Subcutaneous adipose tissue (tissue), 4 donors: Measurements from ENCODE around the gene NEBL. TPM values are rescaled to one million over a fixed set of nuclear protein-coding genes. Genes with fewer than 3 reads are reported as not detected.

Experiments
- total RNA-seq, 4 donors: library from RNA; depleted of rRNA; stranded (reverse); fragments of >200 nt; gene quantifications; one replicate each; pipeline ENCODE4 v1.1.0, GENCODE V29; 2016
- TF ChIP-seq, protein P1 (sequence below): fragments of 450-650 bp; IDR thresholded peaks from one replicate; pipeline ENCODE4 v1.5.1; 2016; ENCODE audit warnings: low read depth, mild to moderate bottlenecking, control low read depth, antibody characterized with exemption, moderate library complexity

Gene NEBL
- total RNA-seq, 4 donors from 2014 or later: 1.8 to 5.9 (median 3.8) TPM

DNA sequence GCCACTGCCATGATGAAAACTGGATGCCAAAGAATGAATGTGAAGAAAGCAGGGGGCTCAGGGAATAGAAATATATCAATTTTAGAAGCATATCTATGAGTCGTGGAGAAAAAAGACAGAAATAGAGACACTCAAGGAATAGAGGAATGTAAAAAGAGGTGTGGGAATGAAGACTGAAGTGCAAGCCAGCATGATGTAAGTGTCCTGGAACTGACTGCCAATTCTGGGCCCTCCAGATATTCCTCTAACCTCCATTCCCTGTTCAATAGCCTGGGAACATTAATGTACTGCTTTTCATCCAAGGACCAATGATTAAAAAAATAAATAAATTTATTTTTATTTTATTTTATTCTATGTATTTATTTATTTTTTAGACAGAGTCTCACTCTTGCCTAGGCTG, 40.6 kb downstream of the NEBL start:
- TF ChIP-seq, protein P1, sequence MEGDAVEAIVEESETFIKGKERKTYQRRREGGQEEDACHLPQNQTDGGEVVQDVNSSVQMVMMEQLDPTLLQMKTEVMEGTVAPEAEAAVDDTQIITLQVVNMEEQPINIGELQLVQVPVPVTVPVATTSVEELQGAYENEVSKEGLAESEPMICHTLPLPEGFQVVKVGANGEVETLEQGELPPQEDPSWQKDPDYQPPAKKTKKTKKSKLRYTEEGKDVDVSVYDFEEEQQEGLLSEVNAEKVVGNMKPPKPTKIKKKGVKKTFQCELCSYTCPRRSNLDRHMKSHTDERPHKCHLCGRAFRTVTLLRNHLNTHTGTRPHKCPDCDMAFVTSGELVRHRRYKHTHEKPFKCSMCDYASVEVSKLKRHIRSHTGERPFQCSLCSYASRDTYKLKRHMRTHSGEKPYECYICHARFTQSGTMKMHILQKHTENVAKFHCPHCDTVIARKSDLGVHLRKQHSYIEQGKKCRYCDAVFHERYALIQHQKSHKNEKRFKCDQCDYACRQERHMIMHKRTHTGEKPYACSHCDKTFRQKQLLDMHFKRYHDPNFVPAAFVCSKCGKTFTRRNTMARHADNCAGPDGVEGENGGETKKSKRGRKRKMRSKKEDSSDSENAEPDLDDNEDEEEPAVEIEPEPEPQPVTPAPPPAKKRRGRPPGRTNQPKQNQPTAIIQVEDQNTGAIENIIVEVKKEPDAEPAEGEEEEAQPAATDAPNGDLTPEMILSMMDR: no peak

- TF ChIP-seq, protein P1: no peak
Observed at GRCh38 chr10:20855398-20856038, 41.6 kb downstream of the NEBL start.

DNA sequence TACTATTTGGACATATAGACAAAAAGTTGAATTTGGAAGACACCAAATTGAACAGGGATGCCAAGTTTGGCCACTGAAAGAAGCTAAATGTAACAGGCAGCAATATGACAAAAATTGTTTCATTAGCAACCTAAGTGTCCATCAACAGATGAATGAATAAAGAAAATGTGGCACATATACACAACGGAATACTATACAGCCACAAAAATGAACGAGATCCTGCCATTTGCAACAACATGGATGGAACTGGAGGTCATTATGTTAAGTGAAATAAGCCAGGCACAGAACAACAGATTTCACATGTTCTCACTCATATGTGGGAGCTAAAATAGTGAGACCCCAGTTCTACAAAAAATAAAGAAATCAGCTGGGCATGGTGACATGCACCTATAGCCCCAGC, 43.8 kb downstream of the NEBL start:
- TF ChIP-seq, protein P1: no peak

- TF ChIP-seq, protein P1: no peak
Observed at GRCh38 chr10:20852303-20852702, 44.8 kb downstream of the NEBL start.

DNA sequence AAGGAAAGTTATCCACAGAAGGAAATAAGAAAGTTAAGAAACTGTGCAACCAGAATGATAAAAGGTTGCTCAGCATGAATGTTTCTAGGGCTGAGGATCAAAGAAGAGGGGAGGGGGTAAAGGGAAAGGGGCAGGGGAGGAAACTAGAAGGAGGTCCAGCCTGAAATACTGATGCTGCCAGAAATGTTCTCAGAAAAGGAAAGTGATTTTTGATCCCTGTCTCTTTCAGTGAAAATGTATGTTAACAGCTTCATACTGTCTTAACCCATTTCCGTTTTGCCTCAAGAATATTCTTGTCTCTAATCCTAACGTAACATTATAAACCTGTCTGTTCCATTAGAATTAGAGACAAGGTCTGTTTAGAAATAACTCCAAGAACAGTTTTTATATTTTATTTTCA, 49.6 kb downstream of the NEBL start:
- TF ChIP-seq, protein P1: no peak

DNA sequence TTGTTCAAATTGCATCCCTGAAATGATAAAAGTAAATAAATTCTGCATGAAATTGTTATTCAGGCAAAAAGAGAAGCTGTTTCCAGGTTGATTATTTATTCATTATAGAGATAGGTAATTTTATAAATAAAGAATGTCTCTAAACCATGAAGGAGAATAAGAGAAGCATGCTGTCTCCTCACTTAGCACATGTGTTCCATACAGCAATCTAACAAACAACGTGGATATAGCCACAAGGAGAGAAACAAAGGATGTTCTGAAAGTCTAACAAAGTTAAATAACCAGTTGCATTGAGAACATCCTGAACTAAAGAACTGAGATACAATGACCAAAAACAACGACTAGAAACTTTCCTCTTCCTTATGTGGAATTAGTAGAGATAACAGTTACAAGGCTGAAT, 50.8 kb downstream of the NEBL start:
- TF ChIP-seq, protein P1: no peak

GRCh38 chr10:20841419-20841818, 55.7 kb downstream of the NEBL start:
- TF ChIP-seq, protein P1: no peak
